HG03457 (cell line): ENCODE measurements around the gene ZSCAN31.
A peak's percentile ranks its signal among the peaks of the same experiment; 100 is the strongest.
"Not testable (repeated sequence)": the region's sequence is repeated elsewhere in the genome, so short reads cannot be mapped to it uniquely, and the experiment has no call there.

ENCODE experiments used
- ATAC-seq: cut with Tn5 transposase; IDR thresholded peaks from one replicate; pipeline ENCODE4 v1.9.1; 2021; ENCODE audit warnings: moderate number of reproducible peaks; ENCODE audit not compliant: unreplicated experiment

The ZSCAN31 gene

GRCh38 chr6:28335564-28336283 lies at the start of gene ZSCAN31:
ZSCAN31 (minus strand) TSS chr6:28336148; CDS start chr6:28329683, 6,465 bp downstream.
- ATAC-seq: peak; percentile 70

GRCh38 chr6:28384143-28384533 lies 48.2 kb upstream of the ZSCAN31 start:
- ATAC-seq: no peak

DNA sequence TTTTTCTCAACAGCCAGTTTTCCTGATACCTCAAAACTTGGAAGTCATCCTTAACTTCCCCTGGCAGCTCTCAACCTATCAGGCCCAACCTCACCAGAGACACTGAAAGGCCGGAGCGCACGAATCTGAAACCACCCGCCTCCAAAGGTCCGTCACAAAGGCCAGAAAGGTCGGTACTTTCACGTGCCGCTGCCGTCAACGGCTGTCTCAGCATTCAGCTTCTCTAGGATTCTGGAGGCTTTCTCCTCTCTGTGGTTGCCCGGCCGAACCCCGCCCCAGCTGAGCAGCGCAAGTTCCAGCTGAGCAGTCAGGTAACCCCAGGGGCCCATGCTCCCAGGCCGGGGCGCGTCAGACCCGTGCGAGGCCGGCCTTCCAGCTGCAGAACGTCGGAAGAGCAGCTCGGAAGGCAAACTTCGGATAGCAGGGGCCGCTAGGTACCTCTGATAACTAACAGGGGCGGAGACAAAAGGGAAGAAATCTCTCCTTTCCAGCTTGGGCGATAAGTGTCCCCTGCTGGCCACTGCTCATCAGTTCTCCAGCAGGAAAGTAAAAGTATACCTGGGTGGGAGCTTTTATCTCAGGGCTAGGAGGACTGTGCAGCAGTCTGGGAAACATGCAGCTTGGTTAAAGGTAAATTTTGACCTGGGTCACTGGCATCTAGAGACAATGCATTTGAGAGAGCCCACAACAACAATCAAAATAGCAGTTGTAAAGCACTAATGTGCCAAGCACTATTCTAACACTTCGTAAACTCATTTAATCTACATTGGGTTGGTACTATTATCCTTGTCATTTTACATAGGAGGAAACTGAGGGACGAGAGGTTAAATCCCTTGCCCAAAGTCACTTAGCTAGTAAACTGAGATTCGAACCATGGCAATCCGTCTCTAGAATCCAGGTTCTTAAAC lies 47.5 kb upstream of the ZSCAN31 start:
- peak; percentile 80 for ATAC-seq

DNA sequence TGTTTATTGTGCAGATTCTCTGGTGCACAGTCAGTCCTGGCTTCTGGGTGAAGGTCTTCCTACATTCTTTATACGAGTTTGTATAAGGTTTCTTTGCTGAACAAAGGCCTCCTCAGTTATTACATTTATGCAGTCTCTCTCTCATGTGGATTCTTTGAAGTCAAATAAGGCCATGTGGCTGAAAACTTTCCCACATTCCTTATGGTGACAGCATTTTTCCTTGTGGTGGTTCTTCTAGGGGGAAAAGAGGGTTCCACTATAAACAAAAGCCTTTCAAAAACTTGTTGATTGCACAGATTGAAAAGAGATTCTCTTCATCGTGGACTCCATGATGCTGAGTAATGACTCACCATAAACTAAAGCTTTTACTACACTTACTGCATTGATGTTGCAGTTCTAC lies 44.4 kb upstream of the ZSCAN31 start:
- no peak for ATAC-seq

- no peak for ATAC-seq
Observed at GRCh38 chr6:28378644-28379043, 42.7 kb upstream of the ZSCAN31 start.

DNA sequence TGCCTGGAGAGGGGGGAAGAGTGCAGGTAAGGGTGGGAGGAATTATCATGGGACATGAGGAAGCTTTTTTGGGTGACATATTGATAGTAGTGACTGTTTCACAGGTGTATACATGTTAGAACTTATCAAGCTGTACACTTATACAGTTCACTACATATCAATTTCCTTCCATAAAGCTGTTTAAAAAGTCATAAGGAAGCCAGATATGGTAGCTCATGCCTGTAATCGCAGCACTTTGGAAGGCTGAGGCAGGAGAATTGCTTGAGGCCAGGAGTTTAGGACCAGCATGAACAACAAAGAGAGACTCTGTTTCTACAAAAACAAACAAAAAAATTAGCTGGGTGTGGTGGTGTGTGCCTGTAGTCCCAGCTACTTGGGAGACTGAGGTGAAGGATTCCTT lies 41.9 kb upstream of the ZSCAN31 start:
- ATAC-seq: no peak

DNA sequence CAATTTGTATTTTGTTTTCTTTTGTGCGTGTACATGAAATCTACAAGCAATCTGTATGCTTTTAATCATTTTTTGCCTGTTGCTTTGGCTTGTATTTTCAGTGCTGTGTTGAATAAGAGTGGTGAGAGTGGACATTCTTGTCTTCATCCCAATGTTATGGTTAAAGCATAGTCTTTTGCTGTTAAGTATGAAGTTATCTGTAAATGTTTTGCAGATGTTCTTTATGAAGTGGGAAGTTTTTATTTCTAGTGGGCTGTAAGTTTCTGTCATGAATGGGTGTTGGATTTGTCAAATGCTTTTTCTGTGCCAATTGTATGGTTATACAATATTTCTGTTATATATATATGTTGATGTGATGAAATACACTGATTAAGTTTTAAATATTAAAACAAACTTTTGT lies 38.0 kb upstream of the ZSCAN31 start:
- no peak for ATAC-seq

GRCh38 chr6:28371706-28372451 lies 35.9 kb upstream of the ZSCAN31 start:
- ATAC-seq: no peak

GRCh38 chr6:28371280-28371679 lies 35.3 kb upstream of the ZSCAN31 start:
- ATAC-seq: no peak

- no peak for ATAC-seq
Observed at GRCh38 chr6:28370440-28370839, 34.5 kb upstream of the ZSCAN31 start.

- no peak for ATAC-seq
Observed at GRCh38 chr6:28369463-28369862, 33.5 kb upstream of the ZSCAN31 start.

- no peak for ATAC-seq
Observed at GRCh38 chr6:28368522-28368921, 32.6 kb upstream of the ZSCAN31 start.

DNA sequence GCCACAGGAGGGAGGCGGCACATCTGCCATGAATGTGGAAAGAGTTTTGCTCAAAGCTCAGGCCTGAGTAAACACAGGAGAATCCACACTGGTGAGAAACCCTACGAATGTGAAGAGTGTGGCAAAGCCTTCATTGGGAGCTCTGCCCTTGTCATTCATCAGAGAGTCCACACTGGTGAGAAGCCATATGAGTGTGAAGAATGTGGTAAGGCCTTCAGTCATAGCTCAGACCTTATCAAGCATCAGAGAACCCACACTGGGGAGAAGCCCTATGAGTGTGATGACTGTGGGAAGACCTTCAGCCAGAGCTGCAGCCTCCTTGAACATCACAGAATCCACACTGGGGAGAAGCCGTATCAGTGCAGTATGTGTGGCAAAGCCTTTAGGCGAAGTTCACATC lies 29.6 kb upstream of the ZSCAN31 start:
- not testable (repeated sequence) for ATAC-seq

GRCh38 chr6:28360961-28361360 lies 25.0 kb upstream of the ZSCAN31 start:
- ATAC-seq: no peak

DNA sequence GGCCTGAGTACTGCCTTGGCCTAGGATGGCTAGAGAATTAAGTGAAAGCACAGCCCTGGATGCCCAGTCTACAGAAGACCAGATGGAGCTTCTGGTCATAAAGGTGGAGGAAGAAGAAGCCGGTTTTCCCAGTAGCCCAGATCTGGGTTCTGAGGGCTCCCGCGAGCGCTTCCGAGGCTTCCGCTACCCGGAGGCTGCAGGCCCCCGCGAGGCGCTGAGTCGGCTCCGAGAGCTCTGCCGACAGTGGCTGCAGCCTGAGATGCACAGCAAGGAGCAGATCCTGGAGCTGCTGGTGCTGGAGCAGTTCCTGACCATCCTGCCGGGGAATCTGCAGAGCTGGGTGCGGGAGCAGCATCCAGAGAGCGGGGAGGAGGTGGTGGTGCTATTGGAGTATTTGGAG lies 23.6 kb upstream of the ZSCAN31 start:
- not testable (repeated sequence) for ATAC-seq

- no peak for ATAC-seq
Observed at GRCh38 chr6:28357036-28357435, 21.1 kb upstream of the ZSCAN31 start.

DNA sequence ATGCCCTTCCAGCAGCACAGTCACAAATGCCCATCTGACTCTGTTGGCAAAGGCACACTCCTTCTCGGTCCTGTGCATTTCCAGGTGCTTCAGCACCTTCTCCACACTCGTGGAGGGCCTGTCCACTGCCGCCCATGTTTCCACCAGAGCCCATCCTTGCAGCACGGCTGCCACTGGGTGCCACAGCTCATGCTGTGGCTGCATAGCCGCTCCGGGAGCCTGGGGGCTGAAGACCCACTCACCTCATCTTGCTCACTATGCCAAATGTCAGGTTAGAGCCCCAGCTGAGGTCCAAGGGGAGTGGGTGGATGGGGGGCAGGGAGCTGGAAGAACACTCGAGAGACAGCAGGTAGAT lies 20.7 kb upstream of the ZSCAN31 start:
- no peak for ATAC-seq

DNA sequence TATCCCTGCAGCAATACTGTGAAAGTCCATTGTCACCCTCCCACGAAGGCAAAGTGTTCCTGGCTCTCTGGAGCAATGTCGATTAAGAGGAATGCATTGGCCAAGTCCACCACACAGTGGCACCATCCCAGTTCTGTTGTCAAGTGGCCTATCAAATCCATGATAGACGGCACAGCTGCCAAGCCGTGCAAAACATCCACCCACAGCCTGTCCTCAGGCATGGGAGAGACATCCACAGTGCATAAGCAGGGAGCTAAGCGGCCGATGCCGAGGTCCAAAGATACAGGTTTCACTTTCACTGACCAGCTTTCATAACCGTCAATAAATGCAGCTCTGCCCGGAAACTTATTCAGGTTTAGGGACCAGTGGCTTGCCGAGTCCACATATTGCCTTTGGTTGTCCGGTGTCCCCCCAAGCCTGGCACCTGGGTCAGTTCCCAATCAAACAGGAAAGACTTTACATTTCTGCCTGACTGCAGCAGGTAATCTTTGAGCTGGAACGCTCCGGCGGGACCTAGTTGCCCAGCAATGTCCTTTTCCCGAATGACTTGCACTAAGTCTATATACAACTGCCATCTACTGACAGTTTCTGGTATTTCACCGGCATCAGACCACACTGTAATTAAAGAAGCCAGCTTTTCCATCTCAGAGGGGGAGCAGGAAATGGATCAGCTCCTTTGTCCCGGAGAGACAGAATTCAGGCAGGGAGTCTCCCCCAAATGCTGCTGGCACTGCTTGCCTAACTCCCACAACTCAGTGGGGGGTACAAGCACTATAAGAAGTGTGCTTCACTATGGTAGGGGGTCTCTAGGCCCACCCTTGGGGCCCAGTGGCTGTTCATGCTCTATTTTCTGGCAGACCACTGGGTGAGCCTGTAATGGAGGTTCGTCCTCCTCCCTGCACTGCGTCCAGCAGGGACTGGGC lies 20.1 kb upstream of the ZSCAN31 start:
- no peak for ATAC-seq

- no peak for ATAC-seq
Observed at GRCh38 chr6:28354688-28355554, 19.0 kb upstream of the ZSCAN31 start.
